OCI-LY7 (cell line): ENCODE measurements around the gene VPS54. TPM values are rescaled to one million over a fixed set of nuclear protein-coding genes. Genes with fewer than 3 reads are reported as not detected.

ENCODE experiments used
- BruUV-seq: library from RNA; stranded (reverse); fragments of 400-500 nt; replicated peaks from 2 replicates; lab custom pipeline; 2021; lab: Mats Ljungman, UMichigan
- CTCF ChIA-PET: fragments of 300-600 bp; sonication (Branson Sonifier 250); formaldehyde crosslinking; loops from one replicate; lab custom pipeline; 2022; ENCODE audit warnings: antibody characterized with exemption; ENCODE audit not compliant: unreplicated experiment; lab: Charles Lee
- POLR2A ChIA-PET: fragments of 300-600 bp; sonication (Branson Sonifier 250); formaldehyde crosslinking; loops from one replicate; lab custom pipeline; 2022; ENCODE audit warnings: antibody characterized with exemption; lab: Charles Lee
- DNase-seq: peaks from one replicate; pipeline ENCODE4 v3.0.0-alpha.2; 2015; ENCODE audit warnings: low spot score
- H2AFZ ChIP-seq: fragments of 200-600 bp; sonication (generic), shearing (Covaris generic); 2 replicates; pipeline ENCODE4 v1.6.1; 2014; ENCODE audit warnings: mild to moderate bottlenecking, antibody characterized with exemption, low read length, moderate library complexity
- H3K27ac ChIP-seq: fragments of 200-600 bp; sonication (generic); 2 replicates; pipeline ENCODE4 v1.5.1; 2014; ENCODE audit warnings: mixed run types, low read depth, mild to moderate bottlenecking, moderate library complexity, low read length, inconsistent platforms; ENCODE audit not compliant: poor library complexity, severe bottlenecking
- H3K36me3 ChIP-seq: fragments of 200-600 bp; sonication (generic); 2 replicates; pipeline ENCODE4 v1.6.1; 2014; ENCODE audit warnings: mild to moderate bottlenecking, antibody characterized with exemption, low read length, moderate library complexity, mixed read lengths; ENCODE audit not compliant: insufficient read depth
- H3K4me1 ChIP-seq: fragments of 200-600 bp; sonication (generic); 2 replicates; pipeline ENCODE4 v1.5.1; 2014; ENCODE audit warnings: mild to moderate bottlenecking, low read length; ENCODE audit not compliant: insufficient read depth, poor library complexity, severe bottlenecking
- H3K4me2 ChIP-seq: fragments of 200-600 bp; sonication (generic); 2 replicates; pipeline ENCODE4 v1.6.1; 2014; ENCODE audit warnings: mild to moderate bottlenecking, low read length
- H3K4me3 ChIP-seq: fragments of 200-600 bp; sonication (generic); 2 replicates; pipeline ENCODE4 v1.5.1; 2014; ENCODE audit warnings: mild to moderate bottlenecking, low read depth, low read length; ENCODE audit not compliant: poor library complexity, severe bottlenecking
- H3K79me2 ChIP-seq: fragments of 200-600 bp; sonication (generic); 2 replicates; pipeline ENCODE4 v1.6.1; 2016; ENCODE audit warnings: low read depth, mild to moderate bottlenecking, low read length, moderate library complexity, mixed read lengths; ENCODE audit not compliant: insufficient read depth
- H3K9me2 ChIP-seq: fragments of 200-600 bp; sonication (generic); 2 replicates; pipeline ENCODE4 v1.6.1; 2016; ENCODE audit warnings: mild to moderate bottlenecking, low read length, mixed read lengths; ENCODE audit not compliant: insufficient read depth
- H3K9me3 ChIP-seq: fragments of 200-600 bp; sonication (generic); 2 replicates; pipeline ENCODE4 v1.6.1; 2014; ENCODE audit warnings: mild to moderate bottlenecking, mixed run types, low read length, mixed read lengths
- H4K20me1 ChIP-seq: fragments of 200-600 bp; sonication (generic); 2 replicates; pipeline ENCODE4 v1.6.1; 2014; ENCODE audit warnings: mild to moderate bottlenecking, antibody characterized with exemption, low read length, moderate library complexity, mixed read lengths; ENCODE audit not compliant: insufficient read depth
- EZH2phosphoT487 ChIP-seq: fragments of 200-600 bp; sonication (generic); IDR thresholded peaks from 2 replicates; pipeline ENCODE4 v1.6.1; 2018; ENCODE audit warnings: low read depth, borderline replicate concordance, mild to moderate bottlenecking, mixed run types, antibody characterized with exemption, low read length, moderate library complexity, mixed read lengths
- intact Hi-C: fragments of 100-400 bp; cut with micrococcal nuclease; formaldehyde crosslinking; loops from one replicate; pipeline ENCODE4 v1.10.0; 2022; ENCODE audit not compliant: unreplicated experiment
- total RNA-seq, 2 experiments: library from RNA; depleted of rRNA in 1 of 2; stranded (reverse); fragments of >200 nt in 1 of 2; shearing (Covaris generic) in 1 of 2; gene quantifications; 2 replicates each; pipeline ENCODE4 v1.2.3, GENCODE V29; 2014 to 2022
- TF ChIP-seq, protein P1 (sequence below): fragments of 200-600 bp; sonication (generic); conservative IDR thresholded peaks from 2 replicates; pipeline ENCODE4 v1.5.1; 2014; ENCODE audit warnings: mild to moderate bottlenecking, antibody characterized with exemption, low read length, moderate library complexity, mixed read lengths

The VPS54 gene
- total RNA-seq, 2 experiments from 2014 or later: 14.7 to 17.8 TPM

DNA sequence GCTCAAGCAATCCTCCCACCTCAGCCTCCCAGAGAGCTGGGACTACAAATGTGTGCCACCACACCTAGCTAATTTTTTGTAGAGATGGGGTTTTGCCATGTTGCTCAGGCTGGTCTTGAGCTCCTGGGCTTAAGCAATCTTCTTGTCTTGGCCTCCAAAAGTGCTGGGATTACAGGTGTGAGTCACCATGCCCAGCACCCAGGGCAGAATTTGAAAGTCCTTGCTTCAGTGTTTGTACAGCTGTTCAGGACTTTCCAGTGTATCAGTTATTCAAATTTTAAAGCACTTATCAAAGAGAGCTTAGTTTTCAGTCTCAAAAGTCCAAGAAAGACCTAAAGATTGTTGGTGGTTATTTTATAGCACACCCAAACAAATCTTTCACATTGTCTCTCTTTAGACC, 43.6 kb upstream of the VPS54 start:
- DNase-seq: peak; percentile 78
- Histone ChIP-seq H3K27ac (peak overlapping the region; percentile 96), H3K9me2 (no peaks in the 10 kb centered on the region), H3K4me2 (peak overlapping the region; percentile 66), H3K9me3 (no peaks in the 10 kb centered on the region), H2AFZ (peak overlapping the region; percentile 72; the same call in 1 of the 2 replicates), H4K20me1 (no peaks in the 10 kb centered on the region), H3K4me1 (peaks cover 96% of the 10 kb centered on the region), H3K79me2 (no peaks in the 10 kb centered on the region), H3K36me3 (peaks cover 12% of the 10 kb centered on the region; the same call in 1 of the 2 replicates), H3K4me3 (peak overlapping the region; percentile 36)
- CTCF ChIA-PET: no interaction called here
- BruUV-seq: no TSS peak
- POLR2A ChIA-PET: interaction anchor here (0.6 to 5.2 kb wide), 16 partner anchors 8 to 708 kb away, joined by 3 to 57 read pairs (median 5); no protein-coding TSS in a partner anchor
- TF ChIP-seq EZH2phosphoT487: no peak
- intact Hi-C loops: loop anchor here (2.0 kb wide), 1 partner anchor 24 kb away; no protein-coding TSS in a partner anchor

DNA sequence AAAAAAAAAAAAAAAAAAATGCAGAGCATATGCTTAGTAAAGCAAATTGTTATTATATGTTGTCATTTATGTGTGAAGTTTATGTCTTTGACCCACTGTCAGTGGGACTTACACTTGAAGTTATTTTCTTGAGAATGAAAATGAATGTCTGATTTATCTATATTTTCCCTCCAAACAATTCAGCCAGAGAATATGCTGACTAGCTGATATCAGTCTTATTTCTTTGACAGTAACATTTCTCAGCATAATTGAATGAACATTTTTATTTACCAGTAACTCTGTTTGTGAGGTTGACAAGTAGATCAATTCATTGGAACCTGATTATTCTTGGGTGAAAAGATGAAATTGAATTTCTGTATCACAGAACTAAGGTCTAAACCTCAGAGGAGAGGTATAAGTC, 40.0 kb upstream of the VPS54 start:
- intact Hi-C loops: no loop called here
- BruUV-seq: no TSS peak

GRCh38 chr2:64056021-64056420, 36.8 kb upstream of the VPS54 start:
- peaks cover 8% of the 10 kb centered on the region; the same call in 1 of the 2 replicates for H3K36me3 ChIP-seq
- H3K4me3 ChIP-seq: no peak overlapping the region
- ChIA-PET POLR2A (interaction anchor here (0.9 to 3.1 kb wide), 2 partner anchors 9 to 29 kb away, joined by 3 to 11 read pairs; no protein-coding TSS in a partner anchor), CTCF (no interaction called here)
- DNase-seq: no peak
- H3K9me3 ChIP-seq: peaks cover 5% of the 10 kb centered on the region; the same call in 1 of the 2 replicates
- H3K4me1 ChIP-seq: peaks cover 96% of the 10 kb centered on the region
- H3K4me2 ChIP-seq: peak overlapping the region; percentile 82; the same call in 1 of the 2 replicates
- intact Hi-C loops: no loop called here
- H3K79me2 ChIP-seq: peaks cover 4% of the 10 kb centered on the region; the same call in 1 of the 2 replicates
- peak overlapping the region; percentile 16; the same call in 1 of the 2 replicates for H2AFZ ChIP-seq
- no peaks in the 10 kb centered on the region for H4K20me1 ChIP-seq
- no TSS peak for BruUV-seq
- TF ChIP-seq, protein P1, sequence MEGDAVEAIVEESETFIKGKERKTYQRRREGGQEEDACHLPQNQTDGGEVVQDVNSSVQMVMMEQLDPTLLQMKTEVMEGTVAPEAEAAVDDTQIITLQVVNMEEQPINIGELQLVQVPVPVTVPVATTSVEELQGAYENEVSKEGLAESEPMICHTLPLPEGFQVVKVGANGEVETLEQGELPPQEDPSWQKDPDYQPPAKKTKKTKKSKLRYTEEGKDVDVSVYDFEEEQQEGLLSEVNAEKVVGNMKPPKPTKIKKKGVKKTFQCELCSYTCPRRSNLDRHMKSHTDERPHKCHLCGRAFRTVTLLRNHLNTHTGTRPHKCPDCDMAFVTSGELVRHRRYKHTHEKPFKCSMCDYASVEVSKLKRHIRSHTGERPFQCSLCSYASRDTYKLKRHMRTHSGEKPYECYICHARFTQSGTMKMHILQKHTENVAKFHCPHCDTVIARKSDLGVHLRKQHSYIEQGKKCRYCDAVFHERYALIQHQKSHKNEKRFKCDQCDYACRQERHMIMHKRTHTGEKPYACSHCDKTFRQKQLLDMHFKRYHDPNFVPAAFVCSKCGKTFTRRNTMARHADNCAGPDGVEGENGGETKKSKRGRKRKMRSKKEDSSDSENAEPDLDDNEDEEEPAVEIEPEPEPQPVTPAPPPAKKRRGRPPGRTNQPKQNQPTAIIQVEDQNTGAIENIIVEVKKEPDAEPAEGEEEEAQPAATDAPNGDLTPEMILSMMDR: no peak
- no peak for TF ChIP-seq EZH2phosphoT487
- peak overlapping the region; percentile 96 for H3K27ac ChIP-seq
- H3K9me2 ChIP-seq: no peaks in the 10 kb centered on the region

More for the DNA sequence above, 40.0 kb upstream of the VPS54 start:
- Histone ChIP-seq H3K9me2 (no peaks in the 10 kb centered on the region), H3K4me2 (0 out of 2 replicates have a peak overlapping the region, but pooled peaks have one; percentile 1), H3K79me2 (no peaks in the 10 kb centered on the region), H2AFZ (peak overlapping the region; percentile 39; the same call in 1 of the 2 replicates), H3K4me3 (no peak overlapping the region), H3K9me3 (peaks cover 5% of the 10 kb centered on the region; the same call in 1 of the 2 replicates), H3K36me3 (peaks cover 8% of the 10 kb centered on the region; the same call in 1 of the 2 replicates), H3K4me1 (peaks cover 96% of the 10 kb centered on the region), H4K20me1 (no peaks in the 10 kb centered on the region), H3K27ac (peak overlapping the region; percentile 48)
- POLR2A ChIA-PET: interaction anchor here (2.1 kb wide), 1 partner anchor 26 kb away, joined by 11 read pairs; no protein-coding TSS in a partner anchor
- DNase-seq: no peak
- CTCF ChIA-PET: no interaction called here
- TF ChIP-seq, protein P1: no peak
- no peak for TF ChIP-seq EZH2phosphoT487
